Posterior vena cava (tissue), 2 donors: ENCODE data around the gene PYCARD. TPM values are rescaled to one million over a fixed set of nuclear protein-coding genes. Genes with fewer than 3 reads are reported as not detected.
"Not testable (repeated sequence)": the region's sequence is repeated elsewhere in the genome, so short reads cannot be mapped to it uniquely, and the experiment has no call there.

Experiments
- DNase-seq: peaks from one replicate; pipeline ENCODE4 v3.0.0-alpha.2; 2020; ENCODE audit warnings: low spot score
- intact Hi-C, 2 donors: fragments of 100-400 bp; cut with DNase I; formaldehyde crosslinking; loops; one replicate each; pipeline versions ENCODE4 v1.14.1 to v1.14.2; 2022 to 2023
- long read RNA-seq, 2 donors: library from polyadenylated mRNA; unstranded; transcript quantifications; one replicate each; pipeline ENCODE4 v2.0.0, GENCODE V29; 2020 to 2021
- total RNA-seq, 2 donors: library from RNA; stranded (reverse); fragmentation: NEBNext Ultra II Directional; extraction: Animal tissue kit (Norgen Biotek cat#: 25700); gene quantifications; one replicate each; pipeline ENCODE4 v1.2.1, GENCODE V29; 2021
- donor health status: DM: yes; HTN: yes; CAD: no.
- donor health status: DM: yes; HTN: yes; CAD: no.

Gene PYCARD
- 10 to 100 TPM; 13.0 to 23.9 TPM for total RNA-seq
- long read RNA-seq, donor 1, transcript PYCARD-201 (3 exons, 990 nt) = major isoform, 6 of 7 reads
- long read RNA-seq, donor 1, partial matches to known transcripts = 1 of 7 reads
- long read RNA-seq, donor 1, other reads (novel, unspliced or antisense) = 0 of 7 reads
- long read RNA-seq, donor 2, transcript PYCARD-201 (3 exons, 990 nt) = major isoform, 10 of 11 reads
- long read RNA-seq, donor 2, partial matches to known transcripts = 0 of 11 reads
- long read RNA-seq, donor 2, other reads (novel, unspliced or antisense) = 0 of 11 reads

DNA sequence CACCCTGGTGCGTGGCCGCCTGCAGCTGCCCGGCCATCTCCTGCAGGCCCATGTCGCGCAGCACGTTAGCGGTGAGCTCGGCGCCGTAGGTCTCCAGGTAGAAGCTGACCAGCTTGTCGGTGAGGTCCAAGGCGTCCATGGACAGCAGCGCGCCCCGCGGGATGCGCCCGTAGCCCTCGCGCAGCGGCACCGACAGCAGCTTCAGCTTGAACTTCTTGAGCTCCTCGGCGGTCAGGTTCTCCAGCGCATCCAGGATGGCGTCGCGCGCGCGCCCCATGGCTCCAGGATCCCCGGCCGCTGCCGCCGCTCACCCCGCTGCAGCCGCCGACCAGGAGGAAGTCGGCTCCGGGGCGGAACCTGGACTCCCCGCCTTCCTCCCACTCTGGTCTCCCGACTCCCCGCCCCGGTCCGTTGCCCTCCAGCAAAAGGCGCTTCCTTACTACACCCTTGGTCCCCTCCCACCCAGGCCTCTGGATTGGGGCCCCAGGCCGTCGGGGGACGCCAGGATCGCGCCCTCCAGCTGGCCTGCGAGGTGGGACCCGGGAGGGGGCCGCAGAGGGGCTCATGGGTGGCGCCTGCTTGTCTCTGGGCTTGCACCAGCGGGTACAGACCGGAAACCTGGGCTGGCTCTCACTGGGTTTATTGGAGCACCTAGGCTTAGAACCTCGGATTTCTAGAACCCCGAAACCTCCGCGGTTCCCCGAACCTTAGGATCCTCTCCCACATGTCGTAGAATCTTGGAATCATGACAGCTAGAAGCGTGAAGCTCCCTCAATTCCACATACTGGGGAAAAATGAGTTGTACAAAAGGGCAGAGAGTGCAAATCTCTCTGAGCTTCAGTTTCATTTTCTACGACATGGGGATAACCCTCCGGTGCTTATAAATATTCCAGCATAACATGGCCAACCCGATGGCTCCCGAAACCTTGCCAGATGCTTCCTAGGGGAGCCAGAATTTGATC is at the start of gene PYCARD:
Gene PYCARD (minus strand): TSS at position 347 of the 962 bp plus-strand sequence. CDS start 70 bp downstream, at position 277.
- peak; percentile 90 for DNase-seq

DNA sequence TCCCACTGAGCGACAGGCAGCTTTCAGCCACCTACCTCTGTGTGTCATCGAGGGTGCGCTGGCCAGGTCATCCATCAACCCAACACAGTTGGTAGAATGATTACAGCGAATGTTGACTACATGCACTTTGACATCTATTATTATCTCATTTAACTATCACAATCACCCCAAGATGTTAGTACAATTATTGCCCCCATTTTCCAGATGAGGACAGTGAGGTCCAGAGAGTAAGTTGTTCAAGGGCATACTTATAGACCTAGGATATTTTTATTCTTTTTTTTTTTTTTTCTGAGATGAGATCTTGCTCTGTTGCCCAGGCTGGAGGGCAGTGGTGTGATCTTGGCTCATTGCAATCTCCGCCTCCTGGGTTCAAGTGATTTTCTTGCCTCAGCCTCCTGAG is 48.9 kb upstream of the PYCARD start:
- DNase-seq = no peak
- intact Hi-C loops = no loop called here

More for the DNA sequence above, at the start of gene PYCARD:
- intact Hi-C loops = no loop called here

DNA sequence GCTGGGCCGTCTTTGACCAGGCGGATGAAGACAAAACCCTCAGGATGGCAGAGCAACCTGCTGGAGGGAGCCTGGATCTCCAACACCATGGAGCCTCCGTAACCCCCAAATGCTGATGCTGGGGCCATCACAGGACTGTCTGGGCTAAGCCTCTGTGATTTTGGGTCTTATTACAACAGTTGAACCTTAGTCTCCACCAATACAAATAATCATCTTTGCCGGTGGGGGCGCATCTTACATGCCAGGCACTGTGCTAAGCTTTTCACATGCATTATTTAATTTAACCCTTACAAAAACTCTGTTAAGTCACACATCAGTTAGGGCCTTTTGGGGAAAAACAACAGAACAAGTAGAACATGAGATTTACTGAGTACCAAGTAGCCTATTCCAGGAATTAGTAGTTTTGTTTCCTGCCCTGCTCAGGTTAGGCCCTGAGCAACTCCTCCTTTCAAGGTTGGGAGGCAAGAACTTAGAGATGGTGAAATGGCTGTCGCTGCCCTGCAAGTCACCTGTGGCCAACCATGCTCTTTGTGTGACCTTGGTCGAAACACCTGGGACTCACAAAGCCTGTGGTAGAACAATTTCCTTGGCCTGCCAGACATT is 48.3 kb upstream of the PYCARD start:
- intact Hi-C loops = no loop called here
- DNase-seq = no peak

GRCh38 chr16:31248344-31248743 is 45.8 kb upstream of the PYCARD start:
- intact Hi-C loops = no loop called here
- no peak for DNase-seq

- no peak for DNase-seq
- intact Hi-C loops = no loop called here
These were observed 43.7 kb upstream of the PYCARD start for GRCh38 chr16:31246296-31246695.

- DNase-seq, intact Hi-C loops: not testable (repeated sequence)
These were observed 43.0 kb upstream of the PYCARD start for GRCh38 chr16:31245598-31245997.

- DNase-seq = no peak
- intact Hi-C loops = no loop called here
These were observed 41.4 kb upstream of the PYCARD start for GRCh38 chr16:31243734-31244670.

GRCh38 chr16:31242206-31242605 is 39.6 kb upstream of the PYCARD start:
- intact Hi-C loops = no loop called here
- DNase-seq = no peak

- no peak for DNase-seq
- intact Hi-C loops = no loop called here
These were observed 35.5 kb upstream of the PYCARD start for GRCh38 chr16:31238041-31238440.

DNA sequence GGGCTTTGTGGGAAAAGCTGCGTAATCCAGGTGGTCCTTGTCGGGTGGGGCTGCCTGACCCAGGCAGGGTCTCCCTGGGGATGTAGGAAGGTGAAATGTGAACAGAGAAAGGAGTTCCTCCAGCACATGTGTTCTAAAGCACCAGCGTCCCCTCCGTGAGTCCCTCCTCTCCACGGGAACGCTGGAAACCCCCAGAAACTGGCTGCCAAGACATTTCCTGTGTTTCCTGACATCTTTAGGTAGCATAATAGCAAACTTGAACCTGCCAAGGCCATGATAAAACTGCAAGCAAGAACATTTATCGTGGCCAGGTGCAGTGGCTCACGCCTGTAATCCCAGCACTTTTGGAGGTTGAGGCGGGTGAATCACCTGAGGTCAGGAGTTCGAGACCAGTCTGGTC is 26.9 kb upstream of the PYCARD start:
- no peak for DNase-seq
- intact Hi-C loops = no loop called here

DNA sequence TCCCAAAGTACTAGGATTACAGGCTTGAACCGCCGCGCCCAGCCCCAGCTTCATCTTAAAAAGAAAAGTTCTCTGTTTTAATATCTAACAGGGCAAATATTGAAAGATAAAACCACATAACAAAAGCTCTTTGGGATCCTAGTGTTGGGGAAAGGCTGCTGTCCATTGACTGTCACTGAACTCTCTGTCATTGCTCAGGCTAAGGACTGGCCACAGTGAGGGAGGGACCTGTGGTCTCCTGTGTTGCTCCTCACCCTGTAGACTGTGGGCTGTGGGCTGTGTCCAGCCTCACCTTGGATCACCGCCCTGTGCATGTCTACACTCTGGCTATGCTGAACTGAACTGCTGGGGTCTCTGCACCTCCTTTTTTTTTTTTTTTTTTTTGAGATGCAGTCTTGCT is 25.6 kb upstream of the PYCARD start:
- no peak for DNase-seq
- intact Hi-C loops = no loop called here

DNA sequence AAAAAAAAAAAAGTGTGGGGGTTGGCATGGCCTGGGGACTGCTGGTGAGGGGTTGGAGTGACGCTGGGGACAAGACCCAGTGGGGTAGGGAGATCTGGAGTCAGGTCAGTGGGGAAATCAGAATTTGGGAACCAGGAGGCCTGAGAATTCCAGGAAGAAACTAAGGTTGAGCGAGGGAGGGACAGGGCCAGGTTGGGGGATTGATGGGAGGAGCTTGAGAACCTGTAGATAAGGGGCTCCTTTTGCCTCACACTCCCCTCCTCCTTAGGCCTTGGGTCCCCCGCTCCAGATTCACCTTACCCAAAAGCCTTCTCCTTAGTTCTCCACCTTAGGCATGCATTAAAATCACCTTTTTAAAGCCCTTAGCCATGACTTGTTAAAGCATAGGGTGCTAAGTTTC is 22.6 kb upstream of the PYCARD start:
- intact Hi-C loops = no loop called here
- DNase-seq = no peak

DNA sequence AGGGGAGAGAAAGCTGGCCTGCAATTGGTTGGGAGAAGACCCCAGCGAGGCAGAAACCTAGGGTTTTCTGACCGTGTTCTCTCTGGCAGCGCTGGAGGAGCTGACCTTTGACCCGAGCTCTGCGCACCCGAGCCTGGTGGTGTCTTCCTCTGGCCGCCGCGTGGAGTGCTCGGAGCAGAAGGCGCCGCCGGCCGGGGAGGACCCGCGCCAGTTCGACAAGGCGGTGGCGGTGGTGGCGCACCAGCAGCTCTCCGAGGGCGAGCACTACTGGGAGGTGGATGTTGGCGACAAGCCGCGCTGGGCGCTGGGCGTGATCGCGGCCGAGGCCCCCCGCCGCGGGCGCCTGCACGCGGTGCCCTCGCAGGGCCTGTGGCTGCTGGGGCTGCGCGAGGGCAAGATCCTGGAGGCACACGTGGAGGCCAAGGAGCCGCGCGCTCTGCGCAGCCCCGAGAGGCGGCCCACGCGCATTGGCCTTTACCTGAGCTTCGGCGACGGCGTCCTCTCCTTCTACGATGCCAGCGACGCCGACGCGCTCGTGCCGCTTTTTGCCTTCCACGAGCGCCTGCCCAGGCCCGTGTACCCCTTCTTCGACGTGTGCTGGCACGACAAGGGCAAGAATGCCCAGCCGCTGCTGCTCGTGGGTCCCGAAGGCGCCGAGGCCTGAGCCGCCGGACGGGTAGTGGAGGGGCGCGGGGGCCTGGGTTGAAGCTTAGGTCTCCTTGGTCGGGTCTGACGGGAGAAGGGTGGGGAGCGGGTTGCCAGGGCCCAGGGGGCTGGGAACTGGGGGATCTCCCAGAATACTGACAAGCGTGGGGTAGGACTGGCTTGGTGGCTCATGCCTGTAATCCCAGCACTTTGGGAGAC is 21.8 kb upstream of the PYCARD start:
- DNase-seq = no peak
- intact Hi-C loops = no loop called here

GRCh38 chr16:31223044-31223443 is 20.5 kb upstream of the PYCARD start:
- no peak for DNase-seq
- intact Hi-C loops = no loop called here

GRCh38 chr16:31221357-31222160 is 19.0 kb upstream of the PYCARD start:
- intact Hi-C loops = no loop called here
- no peak for DNase-seq

GRCh38 chr16:31219154-31219741 is 16.7 kb upstream of the PYCARD start:
- DNase-seq = no peak
- intact Hi-C loops = no loop called here

GRCh38 chr16:31217136-31217530 is 14.6 kb upstream of the PYCARD start:
- intact Hi-C loops = no loop called here
- no peak for DNase-seq
